Loucy (cell line): ENCODE data around the gene SCN10A.

Experiments
- H2AFZ ChIP-seq: fragments of 200-600 bp; sonication (generic); 2 replicates; pipeline ENCODE4 v1.6.0; 2016; ENCODE audit warnings: antibody characterized with exemption, mild to moderate bottlenecking, low read length, moderate library complexity
- H3F3A ChIP-seq: fragments of 200-600 bp; 2 replicates; pipeline ENCODE4 v1.6.0; 2016; ENCODE audit warnings: antibody characterized with exemption, low read depth, mild to moderate bottlenecking
- H3K27me3 ChIP-seq: fragments of 200-600 bp; sonication (generic); 2 replicates; pipeline ENCODE4 v1.6.1; 2014; ENCODE audit warnings: low read length, mild to moderate bottlenecking; ENCODE audit not compliant: insufficient read depth, poor library complexity, severe bottlenecking
- H3K36me3 ChIP-seq: fragments of 200-600 bp; sonication (generic); 2 replicates; pipeline ENCODE4 v1.6.1; 2016; ENCODE audit warnings: low read length; ENCODE audit not compliant: insufficient read depth
- H3K4me1 ChIP-seq: fragments of 200-600 bp; sonication (generic); 2 replicates; pipeline ENCODE4 v1.5.1; 2014; ENCODE audit warnings: low read length, mild to moderate bottlenecking; ENCODE audit not compliant: insufficient read depth, poor library complexity, severe bottlenecking
- H3K4me2 ChIP-seq: fragments of 200-600 bp; sonication (generic); 2 replicates; pipeline ENCODE4 v1.6.0; 2014; ENCODE audit warnings: antibody characterized with exemption, low read length, low read depth, mild to moderate bottlenecking; ENCODE audit not compliant: poor library complexity, severe bottlenecking
- H3K4me3 ChIP-seq: fragments of 200-600 bp; sonication (generic); 2 replicates; pipeline ENCODE4 v1.5.1; 2014; ENCODE audit warnings: low read length, mild to moderate bottlenecking, mixed read lengths; ENCODE audit not compliant: poor library complexity, severe bottlenecking
- H3K79me2 ChIP-seq: fragments of 200-600 bp; sonication (generic); 2 replicates; pipeline ENCODE4 v1.6.1; 2014; ENCODE audit warnings: low read length; ENCODE audit not compliant: insufficient read depth
- H3K9ac ChIP-seq: fragments of 200-600 bp; sonication (generic); 2 replicates; pipeline ENCODE4 v1.6.0; 2014; ENCODE audit warnings: mild to moderate bottlenecking, low read depth, low read length, moderate library complexity; ENCODE audit not compliant: poor library complexity, severe bottlenecking
- H3K9me2 ChIP-seq: fragments of 200-600 bp; sonication (generic); replicated peaks from 2 replicates; pipeline ENCODE4 v1.6.1; 2016; ENCODE audit warnings: low read depth, low read length, mixed read lengths
- H3K9me3 ChIP-seq: fragments of 200-600 bp; sonication (generic); 2 replicates; pipeline ENCODE4 v1.6.1; 2014; ENCODE audit warnings: mild to moderate bottlenecking, antibody characterized with exemption, low read length, low read depth; ENCODE audit not compliant: insufficient read depth
- H4K20me1 ChIP-seq: fragments of 200-600 bp; sonication (generic); 2 replicates; pipeline ENCODE4 v1.6.0; 2014; ENCODE audit warnings: antibody characterized with exemption, low read length, mild to moderate bottlenecking; ENCODE audit not compliant: insufficient read depth, poor library complexity, severe bottlenecking
- CTCF ChIP-seq: fragments of 200-600 bp; sonication (generic); conservative IDR thresholded peaks from 2 replicates; pipeline ENCODE4 v1.5.1; 2014; ENCODE audit warnings: mild to moderate bottlenecking, antibody characterized with exemption, low read length
- EZH2phosphoT487 ChIP-seq: fragments of 200-600 bp; IDR thresholded peaks from 2 replicates; pipeline ENCODE4 v1.6.1; 2018; ENCODE audit warnings: antibody characterized with exemption, mild to moderate bottlenecking, moderate library complexity, borderline replicate concordance

SCN10A gene

DNA sequence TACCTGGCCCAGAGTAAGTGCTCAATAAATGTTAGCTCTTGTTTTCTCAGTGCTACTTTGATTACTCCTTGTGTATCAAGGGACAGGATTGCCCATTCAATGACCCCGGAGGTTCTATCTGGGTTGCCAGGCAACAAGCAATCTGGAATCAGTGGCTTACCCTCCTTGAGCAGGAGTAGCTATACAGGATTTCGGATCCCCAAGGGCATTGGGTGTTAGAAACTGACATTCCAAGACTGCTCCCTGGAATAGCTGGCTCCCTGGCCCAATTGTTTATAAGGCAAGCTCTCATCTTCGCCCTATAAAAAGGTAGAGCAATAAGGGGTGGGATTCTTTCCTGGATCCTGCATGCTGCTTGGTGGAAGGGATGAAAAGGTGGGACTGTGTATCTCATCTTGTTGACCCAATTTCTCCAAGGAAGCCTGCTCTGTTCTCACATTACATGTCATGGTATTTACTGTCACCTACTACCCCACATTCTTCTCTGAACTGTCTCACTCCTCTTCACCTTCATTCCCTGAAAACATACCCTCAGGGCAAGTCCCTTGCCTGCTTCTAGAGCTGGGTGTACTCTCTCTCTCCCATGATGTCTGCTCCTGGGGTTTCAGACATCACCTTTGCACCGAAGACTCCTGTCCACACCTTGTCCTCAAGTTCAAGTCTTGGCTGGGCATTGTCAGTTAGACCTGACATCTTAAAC is 26.4 kb upstream of the SCN10A start:
- Histone ChIP-seq H3K9me2 (no peaks in the 10 kb centered on the region), H4K20me1 (no peaks in the 10 kb centered on the region), H3K9ac (no peak overlapping the region), H3K4me3 (no peak overlapping the region), H2AFZ (no peak overlapping the region), H3K79me2 (no peaks in the 10 kb centered on the region), H3K4me2 (no peak overlapping the region), H3K27me3 (peaks cover 8% of the 10 kb centered on the region), H3K36me3 (no peaks in the 10 kb centered on the region), H3F3A (no peaks in the 10 kb centered on the region), H3K4me1 (no peaks in the 10 kb centered on the region), H3K9me3 (no peaks in the 10 kb centered on the region)
- TF ChIP-seq CTCF (no peak), EZH2phosphoT487 (no peak)

DNA sequence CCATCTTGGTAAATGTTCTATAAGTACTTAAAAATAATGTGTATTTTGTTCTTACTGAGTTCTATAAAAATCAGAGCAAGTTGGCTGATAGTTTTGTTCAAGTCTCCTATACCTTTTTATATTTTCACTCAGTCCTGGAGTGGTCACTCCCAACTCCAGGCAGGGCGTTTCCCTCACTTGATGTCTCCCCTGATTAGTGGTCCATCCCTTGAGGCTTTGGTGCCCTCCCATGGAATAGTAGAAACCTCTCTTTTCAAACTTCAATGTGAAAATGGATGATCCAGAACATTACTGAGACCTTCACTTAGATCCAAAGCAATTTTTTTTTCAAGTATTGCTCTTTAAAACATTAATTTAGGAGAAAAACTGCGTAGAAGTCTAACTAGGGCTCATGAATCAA is 25.0 kb upstream of the SCN10A start:
- no peaks in the 10 kb centered on the region for H3K36me3 ChIP-seq
- H3F3A ChIP-seq, result no peaks in the 10 kb centered on the region
- H3K4me3 ChIP-seq, result no peak overlapping the region
- H3K9me3 ChIP-seq, result no peaks in the 10 kb centered on the region
- H3K4me1 ChIP-seq, result no peaks in the 10 kb centered on the region
- H3K4me2 ChIP-seq, result no peak overlapping the region
- no peak overlapping the region for H2AFZ ChIP-seq
- no peaks in the 10 kb centered on the region for H4K20me1 ChIP-seq
- peaks cover 8% of the 10 kb centered on the region for H3K27me3 ChIP-seq
- H3K9me2 ChIP-seq, result no peaks in the 10 kb centered on the region
- no peaks in the 10 kb centered on the region for H3K79me2 ChIP-seq
- TF ChIP-seq CTCF, result no peak
- no peak for TF ChIP-seq EZH2phosphoT487
- H3K9ac ChIP-seq, result no peak overlapping the region

DNA sequence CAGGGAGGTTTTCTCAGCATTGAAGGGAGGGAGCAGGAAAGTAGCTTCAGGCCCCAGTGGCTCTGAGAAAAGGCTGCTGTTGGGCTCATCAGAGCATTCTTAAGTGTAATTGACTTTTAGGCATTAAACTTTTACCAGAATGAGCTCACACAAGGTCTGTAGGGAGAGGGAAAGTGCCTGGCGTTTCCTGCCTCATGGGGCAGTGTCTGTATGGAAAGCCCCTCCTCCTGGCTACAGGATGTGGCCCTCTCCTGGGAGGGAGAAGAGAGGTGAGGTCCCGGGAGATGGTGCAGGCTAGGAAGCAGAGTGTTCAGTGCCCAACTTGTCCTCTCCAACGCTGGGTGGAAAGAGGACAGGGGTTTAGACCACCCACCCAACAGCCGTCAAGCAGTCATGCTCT is 21.3 kb upstream of the SCN10A start:
- no peak for TF ChIP-seq CTCF
- no peak for TF ChIP-seq EZH2phosphoT487

More for the DNA sequence above, 21.3 kb upstream of the SCN10A start:
- Histone ChIP-seq H3F3A (no peaks in the 10 kb centered on the region), H4K20me1 (no peaks in the 10 kb centered on the region), H3K4me1 (peaks cover 11% of the 10 kb centered on the region), H3K36me3 (no peaks in the 10 kb centered on the region), H3K4me2 (no peak overlapping the region), H2AFZ (no peak overlapping the region), H3K9ac (no peak overlapping the region), H3K9me3 (no peaks in the 10 kb centered on the region), H3K27me3 (peaks cover 8% of the 10 kb centered on the region), H3K79me2 (no peaks in the 10 kb centered on the region), H3K9me2 (no peaks in the 10 kb centered on the region), H3K4me3 (no peak overlapping the region)
